Natural killer cell (primary cell): ENCODE results near the gene RFTN2. TPM values are rescaled to one million over a fixed set of nuclear protein-coding genes. Genes with fewer than 3 reads are reported as not detected.
A peak's percentile ranks its signal among the peaks of the same experiment; 100 is the strongest.

ENCODE experiments used
- ATAC-seq, 3 donors: fragments of 150-1000 bp in 2 of 3; fragments of 200-7000 bp in 1 of 3; cut with Tn5 transposase; 1 replicate in 1 of 3; 2 replicates in 2 of 3; pipeline ENCODE4 v1.10.0; 2021; ENCODE audit warnings: mild to moderate bottlenecking in 2 of 3, moderate library complexity in 2 of 3
- DNase-seq, 2 donors: peaks; one replicate each; pipeline versions ENCODE4 v3.0.0 to v3.0.0-alpha.2; 2013 to 2021; ENCODE audit warnings: mixed read lengths in 1 of 2
- H3K27ac ChIP-seq: one replicate; pipeline ENCODE4 v1.5.1; 2013; ENCODE audit warnings: mild to moderate bottlenecking, low read length
- H3K27me3 ChIP-seq: one replicate; pipeline ENCODE4 v1.6.1; 2013; ENCODE audit warnings: low read length; ENCODE audit not compliant: control insufficient read depth, insufficient read depth
- H3K36me3 ChIP-seq: one replicate; pipeline ENCODE4 v1.6.1; 2013; ENCODE audit warnings: low read length; ENCODE audit not compliant: control insufficient read depth, insufficient read depth
- H3K4me1 ChIP-seq: one replicate; pipeline ENCODE4 v1.6.1; 2013; ENCODE audit warnings: low read length; ENCODE audit not compliant: control insufficient read depth, insufficient read depth
- H3K4me3 ChIP-seq: one replicate; pipeline ENCODE4 v1.5.1; 2013; ENCODE audit warnings: low read length
- H3K9me3 ChIP-seq: one replicate; pipeline ENCODE4 v1.6.1; 2013; ENCODE audit warnings: low read length; ENCODE audit not compliant: control insufficient read depth, insufficient read depth
- H3K27ac Mint-ChIP-seq, 2 donors: one replicate each; pipeline ENCODE4 v1.8.0; 2022; ENCODE audit warnings: mild to moderate bottlenecking in 2 of 2, mixed read lengths in 2 of 2, moderate library complexity in 1 of 2
- H3K27me3 Mint-ChIP-seq, 2 donors: one replicate each; pipeline ENCODE4 v1.8.0; 2022; ENCODE audit warnings: low read depth in 2 of 2, mixed read lengths in 2 of 2
- H3K36me3 Mint-ChIP-seq: one replicate; pipeline ENCODE4 v1.8.0; 2022; ENCODE audit warnings: mixed read lengths
- H3K4me1 Mint-ChIP-seq, 2 donors: one replicate each; pipeline ENCODE4 v1.8.0; 2022; ENCODE audit warnings: mixed read lengths in 2 of 2
- H3K4me3 Mint-ChIP-seq: one replicate; pipeline ENCODE4 v1.8.0; 2022; ENCODE audit warnings: mild to moderate bottlenecking, moderate library complexity, mixed read lengths
- H3K9me3 Mint-ChIP-seq, 2 donors: one replicate each; pipeline ENCODE4 v1.8.0; 2022; ENCODE audit warnings: mixed read lengths in 2 of 2
- CTCF ChIP-seq: fragments of 200-600 bp; IDR thresholded peaks from one replicate; pipeline ENCODE4 v1.8.0; 2022; ENCODE audit warnings: antibody characterized with exemption
- WGBS: methylation state at CpG from one replicate; pipeline ENCODE4 v1.1.7; 2013; ENCODE audit warnings: missing lambda C conversion rate; ENCODE audit not compliant: insufficient coverage; 5-methylcytosine and 5-hydroxymethylcytosine counted together
- intact Hi-C: fragments of 100-400 bp; cut with micrococcal nuclease; formaldehyde crosslinking; loops from one replicate; pipeline ENCODE4 v1.14.2; 2022
- total RNA-seq, 4 donors: library from RNA; stranded (reverse); fragments of 120-200 nt in 1 of 4; gene quantifications; one replicate each; pipeline versions ENCODE4 v1.2.3 to v1.2.4, GENCODE V29; 2013 to 2022

The RFTN2 gene
- total RNA-seq, 3 donors from 2014 or later (not counting 1 experiment from before 2014, with no cell fraction given): not detected

- H3K4me3 Mint-ChIP-seq: no peak overlapping the region
- no peaks in the 10 kb centered on the region for H3K36me3 Mint-ChIP-seq
- no peak for DNase-seq
- 98% methylated on average over 7 of the region's 9 CpGs for WGBS
- intact Hi-C loops: no loop called here
- Histone ChIP-seq H3K27ac (no peak overlapping the region), H3K27me3 (no peaks in the 10 kb centered on the region), H3K9me3 (no peaks in the 10 kb centered on the region), H3K36me3 (no peaks in the 10 kb centered on the region), H3K4me1 (no peaks in the 10 kb centered on the region), H3K4me3 (no peak overlapping the region)
- no peaks in the 10 kb centered on the region for H3K9me3 Mint-ChIP-seq
- no peaks in the 10 kb centered on the region for H3K27me3 Mint-ChIP-seq
- no peak overlapping the region for H3K27ac Mint-ChIP-seq
- TF ChIP-seq CTCF: no peak
- peaks cover 24 to 27% of the 10 kb centered on the region in 2 donors for H3K4me1 Mint-ChIP-seq
- ATAC-seq: no peak
Observed at GRCh38 chr2:197560146-197560665, 115.2 kb downstream of the RFTN2 start.

- Histone ChIP-seq H3K4me1 (no peaks in the 10 kb centered on the region), H3K4me3 (no peak overlapping the region), H3K9me3 (no peaks in the 10 kb centered on the region), H3K27me3 (no peaks in the 10 kb centered on the region), H3K27ac (no peak overlapping the region), H3K36me3 (peaks cover 3% of the 10 kb centered on the region)
- Mint-ChIP-seq H3K4me1 (peaks cover 19 to 22% of the 10 kb centered on the region in 2 donors), H3K4me3 (no peak overlapping the region), H3K27ac (peak overlapping the region in 1 of 2 donors; percentile 6), H3K27me3 (no peaks in the 10 kb centered on the region), H3K9me3 (no peaks in the 10 kb centered on the region), H3K36me3 (no peaks in the 10 kb centered on the region)
- intact Hi-C loops: no loop called here
- ATAC-seq (no peak), DNase-seq (no peak)
- no peak for TF ChIP-seq CTCF
- 99% methylated on average over 4 of the region's 5 CpGs for whole genome bisulfite sequencing
Observed at GRCh38 chr2:197559681-197560080, 115.7 kb downstream of the RFTN2 start.

GRCh38 chr2:197558393-197558792 lies 117.0 kb downstream of the RFTN2 start:
- H3K4me1 ChIP-seq: no peaks in the 10 kb centered on the region
- Mint-ChIP-seq H3K9me3 (no peaks in the 10 kb centered on the region), H3K27me3 (no peaks in the 10 kb centered on the region), H3K36me3 (no peaks in the 10 kb centered on the region), H3K4me1 (peaks cover 6 to 11% of the 10 kb centered on the region in 2 donors), H3K27ac (no peak overlapping the region), H3K4me3 (no peak overlapping the region)
- H3K9me3 ChIP-seq: no peaks in the 10 kb centered on the region
- DNase-seq (no peak), ATAC-seq (no peak)
- H3K4me3 ChIP-seq: no peak overlapping the region
- TF ChIP-seq CTCF: no peak
- WGBS: 97% methylated on average over 3 of the region's 3 CpGs
- H3K36me3 ChIP-seq: peaks cover 3% of the 10 kb centered on the region
- H3K27ac ChIP-seq: no peak overlapping the region
- H3K27me3 ChIP-seq: no peaks in the 10 kb centered on the region
- intact Hi-C loops: no loop called here

- intact Hi-C loops: no loop called here
- no peaks in the 10 kb centered on the region for H3K36me3 Mint-ChIP-seq
- Histone ChIP-seq H3K27me3 (no peaks in the 10 kb centered on the region), H3K27ac (no peak overlapping the region), H3K9me3 (no peaks in the 10 kb centered on the region), H3K36me3 (peaks cover 15% of the 10 kb centered on the region), H3K4me3 (no peak overlapping the region), H3K4me1 (no peaks in the 10 kb centered on the region)
- no peak overlapping the region for H3K4me3 Mint-ChIP-seq
- no peak for DNase-seq
- 69% methylated on average over 1 of the region's 1 CpG for WGBS
- TF ChIP-seq CTCF: no peak
- no peak for ATAC-seq
- H3K27ac Mint-ChIP-seq: peak overlapping the region; percentile 21 to 30
- H3K27me3 Mint-ChIP-seq: no peaks in the 10 kb centered on the region
- H3K4me1 Mint-ChIP-seq: peaks cover 0 to 6% of the 10 kb centered on the region in 2 donors
- H3K9me3 Mint-ChIP-seq: no peaks in the 10 kb centered on the region
Observed at GRCh38 chr2:197556456-197556855, 118.9 kb downstream of the RFTN2 start.
